Kidney epithelial cell (primary cell): ENCODE data around the gene ATF1. TPM values are rescaled to one million over a fixed set of nuclear protein-coding genes. Genes with fewer than 3 reads are reported as not detected.

Experiments used
- DNase-seq: peaks from one replicate; pipeline ENCODE4 v3.0.0-alpha.2; 2010; ENCODE audit warnings: low read depth
- H3K27me3 ChIP-seq: 2 replicates; pipeline ENCODE4 v1.6.0; 2011; ENCODE audit warnings: low read length; ENCODE audit not compliant: control insufficient read depth, insufficient read depth
- H3K36me3 ChIP-seq: 2 replicates; pipeline ENCODE4 v1.5.1; 2011; ENCODE audit warnings: low read length; ENCODE audit not compliant: control insufficient read depth, insufficient read depth
- H3K4me3 ChIP-seq: 2 replicates; pipeline ENCODE4 v1.5.1; 2011; ENCODE audit warnings: low read depth, mild to moderate bottlenecking, control low read depth, low read length
- total RNA-seq: library from RNA; depleted of rRNA; stranded (reverse); fragments of >200 nt; gene quantifications from 2 replicates; pipeline ENCODE4 v1.2.3, GENCODE V29; 2015
- TF ChIP-seq, protein P1 (sequence below): IDR thresholded peaks from 2 replicates; pipeline ENCODE4 v1.5.1; 2011; ENCODE audit warnings: mild to moderate bottlenecking, moderate library complexity, low read length, control low read depth, inconsistent platforms; ENCODE audit not compliant: insufficient read depth, poor library complexity, severe bottlenecking

Gene ATF1
- total RNA-seq, 1 donor from 2014 or later: 17.3 TPM

GRCh38 chr12:50725011-50725942 lies 38.6 kb upstream of the ATF1 start:
- Histone ChIP-seq H3K36me3 (peaks cover 2% of the 10 kb centered on the region), H3K27me3 (no peaks in the 10 kb centered on the region), H3K4me3 (no peak overlapping the region)
- no peak for DNase-seq
- TF ChIP-seq, protein P1, sequence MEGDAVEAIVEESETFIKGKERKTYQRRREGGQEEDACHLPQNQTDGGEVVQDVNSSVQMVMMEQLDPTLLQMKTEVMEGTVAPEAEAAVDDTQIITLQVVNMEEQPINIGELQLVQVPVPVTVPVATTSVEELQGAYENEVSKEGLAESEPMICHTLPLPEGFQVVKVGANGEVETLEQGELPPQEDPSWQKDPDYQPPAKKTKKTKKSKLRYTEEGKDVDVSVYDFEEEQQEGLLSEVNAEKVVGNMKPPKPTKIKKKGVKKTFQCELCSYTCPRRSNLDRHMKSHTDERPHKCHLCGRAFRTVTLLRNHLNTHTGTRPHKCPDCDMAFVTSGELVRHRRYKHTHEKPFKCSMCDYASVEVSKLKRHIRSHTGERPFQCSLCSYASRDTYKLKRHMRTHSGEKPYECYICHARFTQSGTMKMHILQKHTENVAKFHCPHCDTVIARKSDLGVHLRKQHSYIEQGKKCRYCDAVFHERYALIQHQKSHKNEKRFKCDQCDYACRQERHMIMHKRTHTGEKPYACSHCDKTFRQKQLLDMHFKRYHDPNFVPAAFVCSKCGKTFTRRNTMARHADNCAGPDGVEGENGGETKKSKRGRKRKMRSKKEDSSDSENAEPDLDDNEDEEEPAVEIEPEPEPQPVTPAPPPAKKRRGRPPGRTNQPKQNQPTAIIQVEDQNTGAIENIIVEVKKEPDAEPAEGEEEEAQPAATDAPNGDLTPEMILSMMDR: no peak

DNA sequence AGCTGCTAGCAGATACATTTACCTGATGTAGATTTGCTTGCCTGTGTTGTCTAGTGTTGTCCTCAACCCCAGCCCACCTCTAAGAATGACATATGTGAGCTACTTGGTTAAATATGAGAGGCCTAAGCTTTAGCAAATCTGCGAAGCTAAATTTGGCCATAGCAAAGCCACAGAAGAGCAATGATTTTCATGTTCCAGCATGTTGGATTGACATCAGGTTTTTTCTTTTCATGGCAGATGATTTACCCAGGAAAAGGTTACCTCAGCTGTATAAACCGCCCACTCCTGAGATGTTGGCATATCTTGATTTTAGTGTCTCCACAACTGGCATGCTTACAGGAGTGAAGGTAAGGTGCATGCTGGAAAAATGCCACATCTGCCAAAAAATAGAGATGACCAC lies 36.4 kb upstream of the ATF1 start:
- H3K4me3 ChIP-seq: no peak overlapping the region
- TF ChIP-seq, protein P1: no peak
- peaks cover 2% of the 10 kb centered on the region for H3K36me3 ChIP-seq
- DNase-seq: no peak
- no peaks in the 10 kb centered on the region for H3K27me3 ChIP-seq

DNA sequence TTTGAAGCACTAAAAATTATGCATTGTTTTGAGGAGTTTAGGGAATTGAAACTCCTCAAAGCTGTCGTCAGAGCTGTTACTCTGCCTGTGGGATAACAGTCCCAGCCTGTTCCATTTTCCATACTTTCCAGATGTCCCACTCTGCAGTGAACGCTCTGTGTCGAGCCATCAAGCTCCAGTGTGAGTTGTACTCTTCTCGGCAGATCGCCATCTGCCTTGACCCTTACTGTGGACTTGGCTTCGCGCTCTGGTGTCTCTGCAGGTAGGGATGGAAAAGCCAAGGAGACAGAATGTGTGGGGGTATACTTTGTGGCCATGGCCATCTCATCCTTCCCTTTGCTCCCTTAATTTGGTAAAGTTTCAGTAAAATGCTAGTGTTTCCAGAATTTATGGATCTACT lies 35.5 kb upstream of the ATF1 start:
- TF ChIP-seq, protein P1: no peak
- H3K27me3 ChIP-seq: no peaks in the 10 kb centered on the region
- H3K36me3 ChIP-seq: peaks cover 2% of the 10 kb centered on the region

GRCh38 chr12:50728841-50729240 lies 35.1 kb upstream of the ATF1 start:
- Histone ChIP-seq H3K36me3 (peaks cover 2% of the 10 kb centered on the region), H3K4me3 (no peak overlapping the region), H3K27me3 (no peaks in the 10 kb centered on the region)
- TF ChIP-seq, protein P1: no peak
- no peak for DNase-seq

More for the DNA sequence above, 35.5 kb upstream of the ATF1 start:
- H3K4me3 ChIP-seq: no peak overlapping the region
- DNase-seq: no peak

GRCh38 chr12:50732591-50732990 lies 31.3 kb upstream of the ATF1 start:
- DNase-seq: peak; percentile 9

More at GRCh38 chr12:50732591-50732990, 31.3 kb upstream of the ATF1 start:
- TF ChIP-seq, protein P1: no peak
- peaks cover 1% of the 10 kb centered on the region for H3K36me3 ChIP-seq
- H3K27me3 ChIP-seq: no peaks in the 10 kb centered on the region
- H3K4me3 ChIP-seq: no peak overlapping the region
